Neural cell (in vitro differentiated cells): ENCODE data around the gene SYT7. TPM values are rescaled to one million over a fixed set of nuclear protein-coding genes. Genes with fewer than 3 reads are reported as not detected.

ENCODE experiments used
- H2AFZ ChIP-seq: fragments of 200-600, 300-800 bp; sonication (generic), shearing (Covaris generic); 2 replicates; pipeline ENCODE4 v1.6.0; 2014; ENCODE audit warnings: low read depth, mild to moderate bottlenecking, antibody characterized with exemption, low read length, moderate library complexity
- H3F3A ChIP-seq: fragments of 200-600 bp; shearing (Covaris generic); 2 replicates; pipeline ENCODE4 v1.6.1; 2016; ENCODE audit warnings: mild to moderate bottlenecking, moderate library complexity, mixed read lengths, antibody characterized with exemption, low read length; ENCODE audit not compliant: insufficient read depth, poor library complexity, severe bottlenecking
- H3K27ac ChIP-seq: fragments of 200-600, 300-800 bp; sonication (generic), shearing (Covaris generic); 2 replicates; pipeline ENCODE4 v1.5.1; 2014; ENCODE audit warnings: mild to moderate bottlenecking, low read length, moderate library complexity
- H3K27me3 ChIP-seq: fragments of 300-800, 200-600 bp; sonication (generic), shearing (Covaris generic); 2 replicates; pipeline ENCODE4 v1.6.0; 2014; ENCODE audit warnings: mild to moderate bottlenecking, low read depth, low read length, moderate library complexity; ENCODE audit not compliant: insufficient read depth
- H3K36me3 ChIP-seq: fragments of 300-800, 200-600 bp; sonication (generic), shearing (Covaris generic); 2 replicates; pipeline ENCODE4 v1.5.1; 2014; ENCODE audit warnings: mild to moderate bottlenecking, antibody characterized with exemption, low read length, moderate library complexity; ENCODE audit not compliant: insufficient read depth
- H3K4me2 ChIP-seq: fragments of 300-800, 200-600 bp; sonication (generic), shearing (Covaris generic); 2 replicates; pipeline ENCODE4 v1.6.0; 2014; ENCODE audit warnings: mild to moderate bottlenecking, low read length
- H3K4me3 ChIP-seq: fragments of 300-800, 200-600 bp; sonication (generic), shearing (Covaris generic); 2 replicates; pipeline ENCODE4 v1.5.1; 2014; ENCODE audit warnings: mild to moderate bottlenecking, low read length, moderate library complexity
- H3K79me2 ChIP-seq: fragments of 200-600 bp; shearing (Covaris generic); replicated peaks from 2 replicates; pipeline ENCODE4 v1.6.0; 2014; ENCODE audit warnings: mild to moderate bottlenecking, low read length, moderate library complexity; ENCODE audit not compliant: insufficient read depth
- H3K9ac ChIP-seq: fragments of 300-800, 200-600 bp; sonication (generic), shearing (Covaris generic); 2 replicates; pipeline ENCODE4 v1.6.1; 2016; ENCODE audit warnings: mild to moderate bottlenecking, low read length, mixed read lengths
- H3K9me2 ChIP-seq: fragments of 200-600 bp; shearing (Covaris generic); 2 replicates; pipeline ENCODE4 v1.6.1; 2016; ENCODE audit warnings: mild to moderate bottlenecking, low read length, mixed read lengths; ENCODE audit not compliant: insufficient read depth
- H3K9me3 ChIP-seq: fragments of 200-600, 300-800 bp; sonication (generic), shearing (Covaris generic); 2 replicates; pipeline ENCODE4 v1.6.1; 2016; ENCODE audit warnings: mild to moderate bottlenecking, mixed run types, low read length, moderate library complexity, mixed read lengths
- H4K20me1 ChIP-seq: fragments of 200-600 bp; shearing (Covaris generic); 2 replicates; pipeline ENCODE4 v1.6.1; 2016; ENCODE audit warnings: mild to moderate bottlenecking, mixed run types; ENCODE audit not compliant: insufficient read depth
- EP300 ChIP-seq: fragments of 450-650 bp; conservative IDR thresholded peaks from 2 replicates; pipeline ENCODE4 v1.6.1; 2014; ENCODE audit warnings: antibody characterized with exemption, mild to moderate bottlenecking, moderate library complexity; ENCODE audit not compliant: poor library complexity, severe bottlenecking
- EZH2 ChIP-seq: fragments of 200-600, 300-800 bp; shearing (Covaris generic), sonication (generic); IDR thresholded peaks from 2 replicates; pipeline ENCODE4 v1.6.1; 2014; ENCODE audit warnings: antibody characterized with exemption, low read length, borderline replicate concordance, mild to moderate bottlenecking; ENCODE audit not compliant: insufficient read depth, poor library complexity, severe bottlenecking
- MXI1 ChIP-seq: fragments of 450-650 bp; conservative IDR thresholded peaks from 2 replicates; pipeline ENCODE4 v1.6.1; 2014; ENCODE audit warnings: antibody characterized with exemption, mild to moderate bottlenecking; ENCODE audit not compliant: poor library complexity, severe bottlenecking
- POLR2AphosphoS5 ChIP-seq: IDR thresholded peaks from 2 replicates; pipeline ENCODE4 v1.6.1; 2012
- RAD21 ChIP-seq: fragments of 450-650 bp; conservative IDR thresholded peaks from 2 replicates; pipeline ENCODE4 v1.6.1; 2014; ENCODE audit warnings: antibody characterized with exemption, mild to moderate bottlenecking, moderate library complexity
- SMC3 ChIP-seq: fragments of 450-650 bp; conservative IDR thresholded peaks from 2 replicates; pipeline ENCODE4 v1.6.1; 2014; ENCODE audit warnings: antibody characterized with exemption, mild to moderate bottlenecking, moderate library complexity; ENCODE audit not compliant: poor library complexity
- TAF1 ChIP-seq: IDR thresholded peaks from 2 replicates; pipeline ENCODE4 v1.6.1; 2012; ENCODE audit warnings: low read depth
- polyA plus RNA-seq: library from polyadenylated mRNA; depleted of rRNA; stranded (reverse); fragments of >200 nt; gene quantifications from 2 replicates; pipeline ENCODE4 v1.2.3, GENCODE V29; 2014
- TF ChIP-seq, protein P1 (sequence below): fragments of 450-650 bp; IDR thresholded peaks from 2 replicates; pipeline ENCODE4 v1.5.1; 2014; ENCODE audit warnings: antibody characterized with exemption, mild to moderate bottlenecking, moderate library complexity; ENCODE audit not compliant: poor library complexity, severe bottlenecking
- TF ChIP-seq, protein P2 (sequence below): IDR thresholded peaks from 2 replicates; pipeline ENCODE4 v1.6.1; 2012; ENCODE audit warnings: borderline replicate concordance

Gene SYT7
- polyA plus RNA-seq, 1 donor from 2014 or later, result 14.0 TPM

DNA sequence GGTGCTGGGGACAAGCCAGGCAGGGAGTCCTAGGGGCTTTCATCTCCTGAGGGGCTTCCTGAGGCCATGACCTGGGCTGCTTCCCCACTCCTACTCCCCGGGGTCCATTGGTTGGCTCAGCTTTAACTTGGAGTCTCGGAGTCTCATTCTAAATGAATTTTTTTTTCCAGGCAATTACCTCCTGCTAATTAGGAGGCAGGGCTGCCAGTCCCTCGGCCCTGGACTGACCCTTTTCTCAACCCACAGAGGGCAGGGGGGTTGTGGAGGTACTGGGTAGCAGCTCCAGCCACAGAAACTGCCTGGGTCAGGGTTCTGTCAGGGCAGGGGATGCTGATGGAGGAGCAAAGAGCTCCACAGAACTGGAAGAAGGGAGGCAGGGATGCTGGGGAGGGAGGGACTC lies 11.9 kb downstream of the SYT7 start:
- no peak overlapping the region for H3K9ac ChIP-seq
- no peaks in the 10 kb centered on the region for H3K36me3 ChIP-seq
- no peak overlapping the region for H3K4me3 ChIP-seq
- no peaks in the 10 kb centered on the region for H3K9me2 ChIP-seq
- no peak for TF ChIP-seq TAF1
- TF ChIP-seq, protein P1, sequence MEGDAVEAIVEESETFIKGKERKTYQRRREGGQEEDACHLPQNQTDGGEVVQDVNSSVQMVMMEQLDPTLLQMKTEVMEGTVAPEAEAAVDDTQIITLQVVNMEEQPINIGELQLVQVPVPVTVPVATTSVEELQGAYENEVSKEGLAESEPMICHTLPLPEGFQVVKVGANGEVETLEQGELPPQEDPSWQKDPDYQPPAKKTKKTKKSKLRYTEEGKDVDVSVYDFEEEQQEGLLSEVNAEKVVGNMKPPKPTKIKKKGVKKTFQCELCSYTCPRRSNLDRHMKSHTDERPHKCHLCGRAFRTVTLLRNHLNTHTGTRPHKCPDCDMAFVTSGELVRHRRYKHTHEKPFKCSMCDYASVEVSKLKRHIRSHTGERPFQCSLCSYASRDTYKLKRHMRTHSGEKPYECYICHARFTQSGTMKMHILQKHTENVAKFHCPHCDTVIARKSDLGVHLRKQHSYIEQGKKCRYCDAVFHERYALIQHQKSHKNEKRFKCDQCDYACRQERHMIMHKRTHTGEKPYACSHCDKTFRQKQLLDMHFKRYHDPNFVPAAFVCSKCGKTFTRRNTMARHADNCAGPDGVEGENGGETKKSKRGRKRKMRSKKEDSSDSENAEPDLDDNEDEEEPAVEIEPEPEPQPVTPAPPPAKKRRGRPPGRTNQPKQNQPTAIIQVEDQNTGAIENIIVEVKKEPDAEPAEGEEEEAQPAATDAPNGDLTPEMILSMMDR, result no peak
- TF ChIP-seq RAD21, result no peak
- no peak for TF ChIP-seq SMC3
- TF ChIP-seq, protein P2, sequence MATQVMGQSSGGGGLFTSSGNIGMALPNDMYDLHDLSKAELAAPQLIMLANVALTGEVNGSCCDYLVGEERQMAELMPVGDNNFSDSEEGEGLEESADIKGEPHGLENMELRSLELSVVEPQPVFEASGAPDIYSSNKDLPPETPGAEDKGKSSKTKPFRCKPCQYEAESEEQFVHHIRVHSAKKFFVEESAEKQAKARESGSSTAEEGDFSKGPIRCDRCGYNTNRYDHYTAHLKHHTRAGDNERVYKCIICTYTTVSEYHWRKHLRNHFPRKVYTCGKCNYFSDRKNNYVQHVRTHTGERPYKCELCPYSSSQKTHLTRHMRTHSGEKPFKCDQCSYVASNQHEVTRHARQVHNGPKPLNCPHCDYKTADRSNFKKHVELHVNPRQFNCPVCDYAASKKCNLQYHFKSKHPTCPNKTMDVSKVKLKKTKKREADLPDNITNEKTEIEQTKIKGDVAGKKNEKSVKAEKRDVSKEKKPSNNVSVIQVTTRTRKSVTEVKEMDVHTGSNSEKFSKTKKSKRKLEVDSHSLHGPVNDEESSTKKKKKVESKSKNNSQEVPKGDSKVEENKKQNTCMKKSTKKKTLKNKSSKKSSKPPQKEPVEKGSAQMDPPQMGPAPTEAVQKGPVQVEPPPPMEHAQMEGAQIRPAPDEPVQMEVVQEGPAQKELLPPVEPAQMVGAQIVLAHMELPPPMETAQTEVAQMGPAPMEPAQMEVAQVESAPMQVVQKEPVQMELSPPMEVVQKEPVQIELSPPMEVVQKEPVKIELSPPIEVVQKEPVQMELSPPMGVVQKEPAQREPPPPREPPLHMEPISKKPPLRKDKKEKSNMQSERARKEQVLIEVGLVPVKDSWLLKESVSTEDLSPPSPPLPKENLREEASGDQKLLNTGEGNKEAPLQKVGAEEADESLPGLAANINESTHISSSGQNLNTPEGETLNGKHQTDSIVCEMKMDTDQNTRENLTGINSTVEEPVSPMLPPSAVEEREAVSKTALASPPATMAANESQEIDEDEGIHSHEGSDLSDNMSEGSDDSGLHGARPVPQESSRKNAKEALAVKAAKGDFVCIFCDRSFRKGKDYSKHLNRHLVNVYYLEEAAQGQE, result no peak
- TF ChIP-seq MXI1, result no peak
- TF ChIP-seq EP300, result no peak
- no peak for TF ChIP-seq POLR2AphosphoS5
- no peak for TF ChIP-seq EZH2
- no peak overlapping the region for H2AFZ ChIP-seq
- no peaks in the 10 kb centered on the region for H4K20me1 ChIP-seq
- H3K27me3 ChIP-seq, result peaks cover 44% of the 10 kb centered on the region
- no peak overlapping the region for H3K27ac ChIP-seq
- no peak overlapping the region for H3K4me2 ChIP-seq
- no peaks in the 10 kb centered on the region for H3K79me2 ChIP-seq
- no peaks in the 10 kb centered on the region for H3K9me3 ChIP-seq
- no peaks in the 10 kb centered on the region for H3F3A ChIP-seq

- H3K9me2 ChIP-seq, result no peaks in the 10 kb centered on the region
- no peak overlapping the region for H2AFZ ChIP-seq
- no peaks in the 10 kb centered on the region for H3F3A ChIP-seq
- H3K27me3 ChIP-seq, result peaks cover 44% of the 10 kb centered on the region
- no peaks in the 10 kb centered on the region for H3K9me3 ChIP-seq
- H4K20me1 ChIP-seq, result no peaks in the 10 kb centered on the region
- H3K4me3 ChIP-seq, result no peak overlapping the region
- no peak overlapping the region for H3K9ac ChIP-seq
- H3K4me2 ChIP-seq, result no peak overlapping the region
- no peaks in the 10 kb centered on the region for H3K36me3 ChIP-seq
- no peak overlapping the region for H3K27ac ChIP-seq
- H3K79me2 ChIP-seq, result no peaks in the 10 kb centered on the region
- TF ChIP-seq, protein P1, result peak; percentile 67
- TF ChIP-seq EZH2, result no peak
- TF ChIP-seq, protein P2, result peak; percentile 99
These were observed 13.4 kb downstream of the SYT7 start for GRCh38 chr11:61567286-61568061.
